ENCODE data around the gene TTBK2. TPM values are rescaled to one million over a fixed set of nuclear protein-coding genes. Genes with fewer than 3 reads are reported as not detected.
"Not testable (repeated sequence)": the region's sequence is repeated elsewhere in the genome, so short reads cannot be mapped to it uniquely, and the experiment has no call there.

Gene TTBK2
- total RNA-seq, 1 donor from 2014 or later = 20.6 TPM

- intact Hi-C loops (cut with DNase I) = no loop called here
- DNase-seq (ENCODE audit: missing footprints) = no peak
Measured at GRCh38 chr15:42796955-42797782, 123.4 kb downstream of the TTBK2 start.

GRCh38 chr15:42788725-42789124, 131.9 kb downstream of the TTBK2 start:
- intact Hi-C loops (cut with DNase I) = no loop called here
- ATAC-seq (no peak), DNase-seq (ENCODE audit: missing footprints) (no peak)

More at GRCh38 chr15:42796955-42797782, 123.4 kb downstream of the TTBK2 start:
- ATAC-seq = no peak

GRCh38 chr15:42786978-42787377, 133.6 kb downstream of the TTBK2 start:
- intact Hi-C loops (cut with DNase I) = no loop called here
- DNase-seq (ENCODE audit: missing footprints) = no peak
- ATAC-seq = no peak

- DNase-seq (ENCODE audit: missing footprints) (no peak), ATAC-seq (no peak)
- intact Hi-C loops (cut with DNase I) = no loop called here
Measured at GRCh38 chr15:42785569-42785968, 135.0 kb downstream of the TTBK2 start.

- intact Hi-C loops (cut with DNase I) = no loop called here
Measured at GRCh38 chr15:42784705-42785104, 135.9 kb downstream of the TTBK2 start.

GRCh38 chr15:42782716-42783115, 137.9 kb downstream of the TTBK2 start:
- ATAC-seq = no peak
- DNase-seq (ENCODE audit: missing footprints) = no peak
- intact Hi-C loops (cut with DNase I) = no loop called here

More at GRCh38 chr15:42784705-42785104, 135.9 kb downstream of the TTBK2 start:
- ATAC-seq (no peak), DNase-seq (ENCODE audit: missing footprints) (no peak)

- no peak for ATAC-seq
- intact Hi-C loops (cut with DNase I) = no loop called here
- DNase-seq (ENCODE audit: missing footprints) = no peak
Measured at GRCh38 chr15:42775416-42775815, 145.2 kb downstream of the TTBK2 start.

- no peak for ATAC-seq
- no peak for DNase-seq (ENCODE audit: missing footprints)
- intact Hi-C loops (cut with DNase I) = no loop called here
Measured at GRCh38 chr15:42772901-42773300, 147.7 kb downstream of the TTBK2 start.

GRCh38 chr15:42772144-42772543, 148.4 kb downstream of the TTBK2 start:
- no peak for ATAC-seq
- DNase-seq (ENCODE audit: missing footprints) = no peak
- intact Hi-C loops (cut with DNase I) = no loop called here

- DNase-seq (ENCODE audit: missing footprints); intact Hi-C loops (cut with DNase I); ATAC-seq: not testable (repeated sequence)
Measured at GRCh38 chr15:42766109-42766508, 154.5 kb downstream of the TTBK2 start.

GRCh38 chr15:42764154-42764731, 156.3 kb downstream of the TTBK2 start:
- intact Hi-C loops (cut with DNase I); DNase-seq (ENCODE audit: missing footprints); ATAC-seq: not testable (repeated sequence)

GRCh38 chr15:42761813-42762212, 158.8 kb downstream of the TTBK2 start:
- ATAC-seq; intact Hi-C loops (cut with DNase I); DNase-seq (ENCODE audit: missing footprints): not testable (repeated sequence)

- ATAC-seq = no peak
- intact Hi-C loops (cut with DNase I) = no loop called here
Measured at GRCh38 chr15:42760759-42761158, 159.8 kb downstream of the TTBK2 start.

GRCh38 chr15:42759093-42759492, 161.5 kb downstream of the TTBK2 start:
- intact Hi-C loops (cut with DNase I) = no loop called here
- ATAC-seq (no peak), DNase-seq (ENCODE audit: missing footprints) (no peak)

More at GRCh38 chr15:42760759-42761158, 159.8 kb downstream of the TTBK2 start:
- DNase-seq (ENCODE audit: missing footprints) = no peak

GRCh38 chr15:42750306-42750705, 170.3 kb downstream of the TTBK2 start:
- DNase-seq (ENCODE audit: missing footprints) = no peak
- intact Hi-C loops (cut with DNase I) = no loop called here
- ATAC-seq = no peak

- ATAC-seq (no peak), DNase-seq (ENCODE audit: missing footprints) (no peak)
- intact Hi-C loops (cut with DNase I) = no loop called here
Measured at GRCh38 chr15:42749266-42749665, 171.3 kb downstream of the TTBK2 start.

- intact Hi-C loops (cut with DNase I) = no loop called here
- DNase-seq (ENCODE audit: missing footprints) (no peak), ATAC-seq (no peak)
Measured at GRCh38 chr15:42744195-42744594, 176.4 kb downstream of the TTBK2 start.

- DNase-seq (ENCODE audit: missing footprints) (no peak), ATAC-seq (no peak)
- intact Hi-C loops (cut with DNase I) = no loop called here
Measured at GRCh38 chr15:42742149-42742548, 178.4 kb downstream of the TTBK2 start.

- DNase-seq (ENCODE audit: missing footprints) (no peak), ATAC-seq (no peak)
- intact Hi-C loops (cut with DNase I) = no loop called here
Measured at GRCh38 chr15:42741710-42742109, 178.9 kb downstream of the TTBK2 start.

Measured in Right ventricle myocardium inferior (tissue), 1 donor.